ENCODE data around the gene RHOC.

DNA sequence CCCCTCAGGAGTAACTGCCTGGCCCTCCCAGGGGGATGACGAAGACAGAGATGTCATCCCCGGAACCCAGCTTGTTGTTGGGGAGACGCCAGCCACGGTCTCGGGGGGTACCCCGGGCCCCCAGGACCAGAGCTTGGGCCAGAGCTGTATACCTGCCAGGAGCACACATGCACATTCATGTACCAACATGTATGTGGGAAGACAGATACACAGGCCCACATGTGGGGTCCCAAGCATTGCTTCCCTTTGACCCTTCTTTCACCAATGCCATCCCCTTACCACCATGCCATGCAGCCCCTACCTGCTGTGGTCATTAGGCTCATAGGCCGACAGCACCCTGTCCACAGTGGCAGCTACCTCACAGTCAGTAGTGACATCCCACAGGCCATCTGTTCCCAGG lies 3.2 kb upstream of the RHOC start:
- TF ChIP-seq POLR2A (IDR thresholded peaks at IDR 0.05; ENCODE audit: low read depth, low read length) (no peak), POLR2AphosphoS5 (IDR thresholded peaks at IDR 0.05; ENCODE audit: low read depth, low read length) (no peak), TAF1 (IDR thresholded peaks at IDR 0.05; ENCODE audit: borderline replicate concordance, low read depth, low read length) (no peak)
